ENCODE results near the gene SLIT1. TPM values are rescaled to one million over a fixed set of nuclear protein-coding genes. Genes with fewer than 3 reads are reported as not detected.

The SLIT1 gene
- total RNA-seq, 1 experiment from 2014 or later: 0.41 TPM

- no peak overlapping the region for H3K4me3 ChIP-seq (ENCODE audit: low read depth, low read length)
- DNase-seq: no peak
- Mint-ChIP-seq H3K36me3 (ENCODE audit: insufficient read depth, unreplicated experiment) (no peaks in the 10 kb centered on the region), H3K4me1 (ENCODE audit: low read depth, unreplicated experiment) (no peaks in the 10 kb centered on the region), H3K4me3 (ENCODE audit: unreplicated experiment) (no peak overlapping the region), H3K27ac (ENCODE audit: unreplicated experiment) (no peak overlapping the region), H3K27me3 (ENCODE audit: insufficient read depth, unreplicated experiment) (peaks cover 2% of the 10 kb centered on the region), H3K9me3 (ENCODE audit: unreplicated experiment) (peaks cover 14% of the 10 kb centered on the region)
- ChIA-PET CTCF (no interaction called here), POLR2A (no interaction called here)
- H3K27me3 ChIP-seq (replicated peaks; ENCODE audit: control insufficient read depth, insufficient read depth, low read length): no peaks in the 10 kb centered on the region
- H3K9me3 ChIP-seq: peaks cover 17% of the 10 kb centered on the region
- no peaks in the 10 kb centered on the region for H3K36me3 ChIP-seq (ENCODE audit: control insufficient read depth, insufficient read depth, low read length)
- 0 out of 2 replicates have a peak, but pooled peaks cover 6% of the 10 kb centered on the region for H3K4me1 ChIP-seq
- no peak for TF ChIP-seq CTCF (IDR thresholded peaks at IDR 0.05; ENCODE audit: insufficient read depth in 1 of 2, low read depth in 1 of 2, low read length in 1 of 2, severe bottlenecking in 1 of 2, unreplicated experiment in 1 of 2)
- intact Hi-C loops (cut with micrococcal nuclease; ENCODE audit: unreplicated experiment): no loop called here
- no TSS peak for BruUV-seq (replicated peaks)
These were observed 181.2 kb downstream of the SLIT1 start for GRCh38 chr10:97004591-97004990.

GRCh38 chr10:97003804-97004201 lies 182.0 kb downstream of the SLIT1 start:
- POLR2A ChIA-PET: no interaction called here

GRCh38 chr10:97003151-97003803 lies 182.5 kb downstream of the SLIT1 start:
- H3K27ac Mint-ChIP-seq (ENCODE audit: unreplicated experiment): no peak overlapping the region
- no peak for DNase-seq
- H3K4me3 Mint-ChIP-seq (ENCODE audit: unreplicated experiment): no peak overlapping the region
- no TSS peak for BruUV-seq (replicated peaks)
- intact Hi-C loops (cut with micrococcal nuclease; ENCODE audit: unreplicated experiment): no loop called here
- 0 out of 2 replicates have a peak, but pooled peaks cover 6% of the 10 kb centered on the region for H3K4me1 ChIP-seq
- no peak overlapping the region for H3K4me3 ChIP-seq (ENCODE audit: low read depth, low read length)
- no peak for TF ChIP-seq CTCF (IDR thresholded peaks at IDR 0.05; ENCODE audit: insufficient read depth in 1 of 2, low read depth in 1 of 2, low read length in 1 of 2, severe bottlenecking in 1 of 2, unreplicated experiment in 1 of 2)
- peaks cover 17% of the 10 kb centered on the region for H3K9me3 ChIP-seq
- peaks cover 2% of the 10 kb centered on the region for H3K27me3 Mint-ChIP-seq (ENCODE audit: insufficient read depth, unreplicated experiment)
- no peaks in the 10 kb centered on the region for H3K4me1 Mint-ChIP-seq (ENCODE audit: low read depth, unreplicated experiment)
- ChIA-PET CTCF (no interaction called here), POLR2A (no interaction called here)
- no peaks in the 10 kb centered on the region for H3K36me3 ChIP-seq (ENCODE audit: control insufficient read depth, insufficient read depth, low read length)
- no peaks in the 10 kb centered on the region for H3K27me3 ChIP-seq (replicated peaks; ENCODE audit: control insufficient read depth, insufficient read depth, low read length)
- H3K36me3 Mint-ChIP-seq (ENCODE audit: insufficient read depth, unreplicated experiment): no peaks in the 10 kb centered on the region
- H3K9me3 Mint-ChIP-seq (ENCODE audit: unreplicated experiment): peaks cover 14% of the 10 kb centered on the region

More at GRCh38 chr10:97003804-97004201, 182.0 kb downstream of the SLIT1 start:
- no peaks in the 10 kb centered on the region for H3K36me3 Mint-ChIP-seq (ENCODE audit: insufficient read depth, unreplicated experiment)
- H3K9me3 Mint-ChIP-seq (ENCODE audit: unreplicated experiment): peaks cover 14% of the 10 kb centered on the region
- no peaks in the 10 kb centered on the region for H3K36me3 ChIP-seq (ENCODE audit: control insufficient read depth, insufficient read depth, low read length)
- CTCF ChIA-PET: no interaction called here
- H3K27me3 Mint-ChIP-seq (ENCODE audit: insufficient read depth, unreplicated experiment): peaks cover 2% of the 10 kb centered on the region
- no peak overlapping the region for H3K4me3 Mint-ChIP-seq (ENCODE audit: unreplicated experiment)
- H3K27me3 ChIP-seq (replicated peaks; ENCODE audit: control insufficient read depth, insufficient read depth, low read length): no peaks in the 10 kb centered on the region
- H3K27ac Mint-ChIP-seq (ENCODE audit: unreplicated experiment): no peak overlapping the region
- 0 out of 2 replicates have a peak, but pooled peaks cover 6% of the 10 kb centered on the region for H3K4me1 ChIP-seq
- H3K4me3 ChIP-seq (ENCODE audit: low read depth, low read length): no peak overlapping the region
- intact Hi-C loops (cut with micrococcal nuclease; ENCODE audit: unreplicated experiment): no loop called here
- peaks cover 17% of the 10 kb centered on the region for H3K9me3 ChIP-seq
- no peak for DNase-seq
- no TSS peak for BruUV-seq (replicated peaks)
- TF ChIP-seq CTCF (IDR thresholded peaks at IDR 0.05; ENCODE audit: insufficient read depth in 1 of 2, low read depth in 1 of 2, low read length in 1 of 2, severe bottlenecking in 1 of 2, unreplicated experiment in 1 of 2): no peak
- H3K4me1 Mint-ChIP-seq (ENCODE audit: low read depth, unreplicated experiment): no peaks in the 10 kb centered on the region

Data from Caco-2 (cell line).